Femur (tissue), 1 donor: ENCODE results near the gene MPRIP.
"Not testable (repeated sequence)": the region's sequence is repeated elsewhere in the genome, so short reads cannot be mapped to it uniquely, and the experiment has no call there.

ENCODE experiments used
- DNase-seq: peaks from one replicate; pipeline ENCODE4 v3.0.0-alpha.2; 2017

Gene MPRIP

GRCh38 chr17:17130077-17130844, 88.0 kb downstream of the MPRIP start:
- no peak for DNase-seq

- no peak for DNase-seq
Observed at GRCh38 chr17:17131839-17132238, 89.6 kb downstream of the MPRIP start.

GRCh38 chr17:17132746-17133145, 90.5 kb downstream of the MPRIP start:
- DNase-seq = peak; percentile 77

GRCh38 chr17:17134051-17134956, 92.0 kb downstream of the MPRIP start:
- DNase-seq = no peak

GRCh38 chr17:17134957-17135333, 92.7 kb downstream of the MPRIP start:
- DNase-seq = no peak

GRCh38 chr17:17136221-17136620, 94.0 kb downstream of the MPRIP start:
- DNase-seq = not testable (repeated sequence)

- no peak for DNase-seq
Observed at GRCh38 chr17:17137731-17138585, 95.7 kb downstream of the MPRIP start.

GRCh38 chr17:17139972-17140589, 97.8 kb downstream of the MPRIP start:
- no peak for DNase-seq

- DNase-seq = no peak
Observed at GRCh38 chr17:17140590-17140980, 98.3 kb downstream of the MPRIP start.

GRCh38 chr17:17141279-17141678, 99.0 kb downstream of the MPRIP start:
- no peak for DNase-seq

GRCh38 chr17:17141860-17142552, 99.7 kb downstream of the MPRIP start:
- peak; percentile 50 for DNase-seq

- no peak for DNase-seq
Observed at GRCh38 chr17:17142556-17142955, 100.3 kb downstream of the MPRIP start.

GRCh38 chr17:17143501-17143900, 101.2 kb downstream of the MPRIP start:
- DNase-seq = no peak

GRCh38 chr17:17144061-17144460, 101.8 kb downstream of the MPRIP start:
- no peak for DNase-seq

- no peak for DNase-seq
Observed at GRCh38 chr17:17144916-17145665, 102.8 kb downstream of the MPRIP start.

GRCh38 chr17:17146786-17147406, 104.6 kb downstream of the MPRIP start:
- no peak for DNase-seq

GRCh38 chr17:17147821-17148220, 105.6 kb downstream of the MPRIP start:
- DNase-seq = no peak

GRCh38 chr17:17149520-17150447, 107.5 kb downstream of the MPRIP start:
- DNase-seq = no peak

GRCh38 chr17:17150448-17150800, 108.2 kb downstream of the MPRIP start:
- no peak for DNase-seq

GRCh38 chr17:17151055-17151454, 108.8 kb downstream of the MPRIP start:
- no peak for DNase-seq
